GM18909 (cell line): ENCODE results near the gene RAD51B.

Source experiments
- ATAC-seq: cut with Tn5 transposase; IDR thresholded peaks from one replicate; pipeline ENCODE4 v1.9.1; 2021; ENCODE audit warnings: mild to moderate bottlenecking; ENCODE audit not compliant: unreplicated experiment, poor library complexity

Gene RAD51B

DNA sequence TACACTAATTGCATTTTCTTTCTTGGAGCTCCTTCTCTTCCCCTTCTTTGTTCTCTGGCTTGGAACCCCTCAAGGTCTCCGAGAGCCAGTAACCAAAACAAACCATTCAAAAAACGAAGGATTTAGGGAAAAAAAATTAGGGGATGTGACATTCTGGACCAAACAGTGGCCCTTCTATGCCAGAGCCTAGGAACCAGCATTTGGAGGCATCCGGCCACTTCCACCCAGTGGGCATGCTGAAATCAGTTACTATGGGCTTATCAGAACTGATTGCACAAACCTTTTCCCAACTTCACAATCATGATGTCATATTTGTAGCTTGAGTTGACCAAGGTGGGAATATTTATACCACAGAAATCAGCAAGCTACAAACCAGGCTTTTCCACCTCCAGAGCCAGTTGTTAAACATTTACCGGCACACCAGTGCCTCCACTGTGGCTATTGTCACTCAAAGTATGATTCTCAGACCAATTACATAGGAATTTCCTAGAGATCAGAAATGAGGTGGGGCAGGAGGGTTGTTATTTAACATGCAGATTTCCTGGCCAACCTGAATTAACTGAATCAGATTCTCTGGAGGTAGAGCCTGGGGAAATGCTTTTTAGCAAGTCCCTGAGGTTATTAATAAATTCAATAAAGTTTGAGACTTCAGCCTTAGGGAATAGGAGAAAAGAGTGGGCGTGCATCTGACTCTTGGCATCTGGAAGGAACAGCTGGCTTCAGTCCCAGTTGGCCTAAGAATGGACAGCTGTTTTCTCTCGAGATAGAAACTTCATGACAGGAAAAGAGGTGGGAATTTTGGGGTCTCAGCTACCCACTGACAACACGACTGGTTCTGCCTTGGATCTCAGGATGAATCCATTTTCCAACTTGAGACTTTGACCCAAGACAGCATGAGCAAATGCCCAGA lies 699.4 kb downstream of the RAD51B start:
- no peak for ATAC-seq

DNA sequence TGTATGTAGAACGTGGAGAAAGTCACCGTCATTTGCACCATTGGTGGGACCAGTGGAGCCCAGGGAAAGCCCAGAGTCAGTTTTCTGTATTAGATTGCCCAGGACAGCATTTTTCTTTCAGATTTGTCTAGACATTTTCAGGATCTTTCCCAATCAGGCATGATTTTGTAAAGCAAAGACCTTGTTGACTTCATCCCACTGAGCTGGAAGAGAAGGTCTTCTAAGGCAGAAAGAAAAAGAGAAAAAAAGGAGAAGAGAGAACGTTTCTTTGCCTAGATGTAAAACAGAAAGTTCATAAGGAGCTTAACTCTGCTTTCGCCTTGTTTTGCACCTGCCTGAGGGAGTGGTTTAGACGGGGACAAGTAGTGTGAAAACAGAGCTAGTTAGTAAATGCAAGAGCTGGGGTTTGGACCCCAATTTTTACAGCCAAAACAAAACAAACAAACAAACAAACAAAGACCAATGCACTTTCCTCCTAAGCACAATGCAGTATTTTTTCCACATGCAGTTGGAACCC lies 700.1 kb downstream of the RAD51B start:
- no peak for ATAC-seq

DNA sequence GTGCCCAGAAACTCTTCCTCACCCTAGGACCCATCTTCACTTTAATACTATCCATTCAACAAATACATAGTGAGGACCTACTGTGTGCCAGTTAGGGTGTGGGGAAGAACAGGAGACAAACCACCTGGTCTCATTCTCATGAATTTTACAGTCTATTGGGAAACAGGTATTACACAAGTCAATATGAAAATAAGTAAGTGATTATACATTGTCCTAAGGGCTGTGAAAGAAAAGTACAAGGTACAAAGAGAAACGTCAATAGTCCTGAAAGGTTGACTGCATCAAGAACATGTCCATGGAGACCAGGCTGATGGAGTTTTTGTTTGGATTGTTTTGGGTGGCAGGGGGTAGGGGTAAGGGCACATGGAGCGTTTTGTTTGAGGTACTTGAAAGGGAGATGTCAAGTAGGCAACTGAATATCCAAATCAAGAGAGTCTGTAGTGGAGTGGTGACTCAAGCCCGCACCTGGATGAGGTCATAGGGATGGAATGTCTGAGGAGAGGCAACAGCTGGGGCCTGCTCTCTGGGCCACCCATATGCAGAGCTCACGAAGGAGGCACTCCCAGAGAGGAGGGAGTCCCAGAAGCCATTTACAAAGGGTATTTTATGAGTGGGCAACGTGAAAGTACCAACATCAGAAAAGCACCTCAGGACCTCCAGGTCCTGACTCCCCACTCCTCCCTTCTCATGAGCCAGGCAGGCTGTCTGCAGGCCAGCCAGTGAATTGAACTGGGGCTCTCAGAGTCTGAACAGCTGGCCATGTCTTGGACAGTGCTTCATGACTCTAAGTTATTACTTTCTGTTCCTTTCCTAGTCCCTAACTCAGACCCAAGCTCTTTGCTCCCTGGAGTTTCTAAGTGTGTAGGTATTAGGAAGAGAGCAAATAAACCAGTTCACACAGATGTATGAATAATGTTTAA lies 701.3 kb downstream of the RAD51B start:
- ATAC-seq: peak; percentile 42

DNA sequence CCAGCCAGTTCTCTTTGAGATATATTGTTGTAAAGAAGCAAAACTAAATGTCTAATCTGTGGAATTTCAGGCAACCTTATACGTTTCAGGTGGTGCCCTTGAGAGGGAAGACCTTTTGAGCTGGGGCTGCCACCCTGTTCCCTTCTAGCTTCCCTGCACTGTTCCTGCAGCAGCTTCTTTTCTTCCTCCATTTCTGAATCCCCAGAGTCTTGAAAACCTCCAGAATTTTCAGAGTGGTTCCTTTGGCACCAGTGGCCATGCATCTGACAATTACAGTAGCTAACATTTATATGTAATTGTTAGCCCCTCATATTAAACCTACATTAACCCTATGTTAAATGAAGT lies 702.0 kb downstream of the RAD51B start:
- peak; percentile 23 for ATAC-seq

DNA sequence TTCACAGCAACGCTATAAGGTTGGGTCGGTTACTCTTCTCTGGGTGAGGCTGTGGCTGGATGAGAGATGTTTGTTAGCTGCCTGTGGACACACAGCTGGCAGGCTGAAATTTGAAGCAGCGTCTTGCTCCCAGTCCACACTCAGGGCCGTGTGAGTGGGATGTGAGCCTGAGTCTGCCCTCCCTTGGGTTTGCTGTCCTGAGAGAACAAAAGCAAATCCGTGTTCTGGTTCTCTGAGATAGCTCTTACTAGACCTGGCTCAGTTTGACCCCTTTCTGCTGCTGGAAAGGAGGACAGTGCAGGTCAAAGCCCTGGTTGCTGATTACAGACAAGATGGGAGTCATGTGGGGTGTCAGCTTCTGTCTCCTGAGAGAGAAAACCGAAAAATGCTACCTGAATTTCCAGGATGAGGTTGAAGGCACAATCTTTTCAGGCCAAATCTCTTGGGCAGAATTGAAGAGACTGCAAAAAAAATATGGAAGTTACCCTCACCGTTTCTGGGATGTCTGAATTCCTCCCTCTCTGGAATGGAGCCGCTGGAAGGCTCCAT lies 702.5 kb downstream of the RAD51B start:
- no peak for ATAC-seq

DNA sequence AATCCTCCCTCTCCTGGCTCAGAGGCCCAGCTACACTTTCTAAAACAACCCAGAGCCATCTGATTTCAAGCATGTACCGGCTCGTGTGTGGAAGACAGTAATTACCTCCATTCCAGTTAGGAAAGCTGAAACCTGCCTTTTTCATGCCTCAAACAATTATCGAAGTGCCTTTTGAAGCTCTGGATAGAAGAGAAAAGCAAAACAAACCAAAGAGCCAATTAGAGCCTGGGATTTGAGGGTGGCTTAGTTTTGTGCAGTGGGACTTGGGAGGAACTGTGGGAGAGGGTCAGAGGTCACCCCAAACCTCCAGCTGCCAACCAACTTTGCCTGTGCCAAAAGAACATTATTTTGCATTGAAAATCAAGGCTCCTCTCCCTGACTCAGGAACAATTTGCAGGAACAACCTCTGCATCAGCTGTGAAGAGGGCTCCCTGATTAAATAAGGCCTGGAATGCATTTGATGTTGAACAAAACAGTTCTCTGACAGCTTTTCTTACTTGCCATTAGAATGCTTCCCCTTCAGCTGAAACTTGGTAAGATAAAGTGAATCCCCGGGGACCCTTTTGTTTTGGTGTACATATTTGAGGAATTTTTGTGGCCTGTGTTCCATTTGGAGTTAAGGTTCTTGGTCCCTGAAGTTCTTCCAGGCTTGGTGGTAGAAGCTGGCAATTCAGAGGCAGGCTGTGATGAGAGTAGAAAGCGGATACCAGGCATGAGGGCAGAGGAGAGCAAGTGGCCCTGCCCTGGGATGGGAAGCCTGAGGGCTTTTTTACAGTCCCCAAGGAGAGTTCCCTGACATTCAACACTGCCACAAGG lies 703.1 kb downstream of the RAD51B start:
- no peak for ATAC-seq

DNA sequence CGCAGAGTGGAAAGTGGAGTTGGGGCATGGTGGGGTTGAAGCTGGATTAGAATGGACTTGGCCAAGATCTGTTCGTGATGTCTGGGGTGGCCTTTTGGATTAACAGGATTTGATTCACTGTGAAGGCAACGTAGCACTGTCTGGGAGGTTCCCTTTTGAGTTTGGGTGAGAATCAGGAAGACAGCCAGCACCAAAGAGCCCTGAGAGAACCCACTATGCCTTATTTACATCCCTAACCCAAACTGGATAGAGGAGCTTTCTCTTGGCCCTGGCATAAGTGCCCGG lies 703.7 kb downstream of the RAD51B start:
- no peak for ATAC-seq

DNA sequence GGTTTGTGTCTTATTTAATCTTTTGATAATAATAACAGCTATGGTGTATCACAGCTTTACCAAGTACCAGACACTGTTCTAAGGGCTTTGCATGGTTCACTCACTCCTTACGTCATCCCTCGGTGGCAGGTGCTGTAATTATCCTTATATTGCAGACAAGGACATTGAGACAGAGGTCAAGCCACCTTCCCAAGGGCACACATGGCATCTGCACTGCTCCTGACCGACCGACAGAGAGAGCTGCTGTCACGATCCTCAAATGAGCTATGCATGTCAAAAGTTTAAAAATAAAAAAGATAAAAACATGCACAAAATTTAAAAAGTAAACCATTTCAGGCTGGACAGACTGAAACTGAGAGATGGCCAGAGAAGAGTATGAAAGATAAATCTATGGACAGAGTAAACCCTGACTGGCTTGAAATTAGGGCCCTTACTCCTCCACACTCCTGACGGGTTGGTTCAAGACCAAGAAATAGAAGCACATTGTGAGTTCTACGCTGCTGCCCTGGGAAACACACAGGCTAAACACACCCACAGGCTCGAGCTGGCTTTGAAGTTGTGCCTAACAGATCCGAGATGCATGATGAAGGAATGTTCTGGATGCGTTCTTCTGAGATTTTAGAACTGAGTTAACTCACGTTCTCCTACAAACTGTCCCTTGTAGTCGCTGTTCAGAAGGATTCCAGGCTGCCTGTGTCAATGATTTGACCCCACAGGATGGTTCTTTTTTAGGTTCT lies 704.6 kb downstream of the RAD51B start:
- ATAC-seq: no peak

DNA sequence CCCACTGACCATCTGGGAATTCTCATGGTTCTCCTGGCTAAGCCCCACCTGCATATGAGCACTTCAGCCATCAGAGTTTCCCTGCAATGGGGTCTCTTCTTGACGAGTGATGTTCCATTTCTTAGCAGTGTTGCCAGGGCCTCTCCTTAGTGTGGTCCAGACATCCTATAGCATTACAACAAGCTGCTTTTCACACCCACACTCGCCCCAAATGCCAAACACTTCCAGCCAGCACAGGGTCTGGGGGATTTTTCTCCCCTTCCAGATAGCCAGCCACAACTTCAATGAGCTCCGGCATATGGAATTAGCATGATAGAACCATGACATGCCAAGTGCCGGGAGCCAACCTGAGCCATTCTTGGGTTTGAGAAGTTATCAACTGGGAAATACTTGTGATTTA lies 705.9 kb downstream of the RAD51B start:
- ATAC-seq: no peak

DNA sequence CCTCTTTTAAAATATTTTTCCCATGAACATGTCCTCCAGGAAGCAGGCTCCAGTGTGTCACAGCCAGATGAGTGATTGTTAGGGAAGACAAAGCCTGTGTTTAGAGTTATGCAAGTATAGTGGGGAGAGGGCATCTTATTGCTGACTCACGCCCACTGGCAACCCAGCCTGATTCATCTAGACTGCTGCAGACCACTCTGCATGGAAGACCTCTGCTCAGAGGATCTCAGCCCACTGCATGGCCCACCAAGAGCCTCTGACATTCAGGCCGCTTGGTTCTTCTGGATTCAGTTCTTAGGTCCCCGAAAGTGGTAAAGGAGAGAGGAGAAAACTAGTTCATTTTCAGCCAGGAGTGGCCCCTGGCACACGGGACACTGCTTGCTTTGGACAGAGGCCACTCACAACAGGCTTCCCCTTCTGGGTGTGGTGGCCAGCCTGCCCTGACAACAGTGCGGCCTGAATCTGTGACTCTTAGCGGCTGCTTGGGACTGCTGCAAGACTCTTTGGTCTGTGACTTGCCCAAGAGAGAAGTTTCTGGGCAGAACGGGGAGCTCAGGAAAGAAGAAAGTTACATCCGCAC lies 707.0 kb downstream of the RAD51B start:
- ATAC-seq: no peak

DNA sequence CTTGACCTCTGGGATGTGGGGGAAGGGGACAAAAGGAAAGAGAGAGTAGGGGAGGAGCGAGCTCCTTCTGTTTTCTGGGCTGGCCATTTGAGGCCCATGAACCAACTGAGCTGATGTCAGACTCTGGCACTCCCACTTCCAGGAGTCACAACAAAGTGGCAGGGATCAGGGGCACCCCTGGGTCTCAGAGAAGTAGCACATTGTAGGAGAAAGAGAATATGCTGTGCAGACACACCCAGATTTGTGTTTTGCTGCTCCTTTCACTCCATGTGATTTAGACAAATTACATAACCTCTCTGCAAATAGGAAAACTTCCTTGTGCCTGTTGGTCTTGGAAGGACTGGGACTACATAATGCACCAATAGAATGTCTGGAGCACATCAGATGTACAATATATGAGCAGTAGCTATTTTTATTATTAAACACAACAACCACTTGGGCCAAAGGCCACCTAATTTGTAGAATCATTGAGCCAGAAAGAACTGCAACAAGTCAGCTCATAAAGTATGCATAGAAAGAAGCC lies 707.8 kb downstream of the RAD51B start:
- ATAC-seq: no peak

DNA sequence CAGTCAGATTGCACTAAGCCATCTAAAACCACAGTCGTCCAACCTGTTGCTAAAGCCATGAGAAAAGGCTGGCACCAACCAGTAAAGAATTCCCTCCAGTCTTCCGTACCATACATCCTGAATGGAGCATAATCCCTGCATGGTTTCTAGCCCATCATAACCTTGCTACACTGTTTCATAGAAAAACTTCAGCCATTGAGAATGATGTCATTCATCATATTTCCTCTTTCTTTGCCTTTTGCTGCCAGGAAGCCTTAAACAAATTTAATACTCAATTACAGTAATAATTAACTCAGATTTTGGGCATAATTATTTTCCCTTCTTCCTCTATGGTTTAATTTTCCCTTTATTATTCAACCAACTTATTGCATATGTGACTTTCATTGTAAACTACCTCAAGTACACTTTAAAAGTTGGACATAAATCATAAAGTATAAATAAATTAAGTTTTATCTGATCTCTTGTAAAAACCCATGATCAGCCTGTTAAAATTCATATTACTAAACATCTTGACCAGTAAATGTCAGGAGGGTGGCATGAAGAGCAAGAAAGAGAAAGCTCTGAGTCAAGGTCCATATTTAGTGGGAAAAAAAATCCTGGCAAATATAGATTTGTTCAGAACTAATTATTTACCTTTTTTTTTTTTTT lies 708.6 kb downstream of the RAD51B start:
- no peak for ATAC-seq

DNA sequence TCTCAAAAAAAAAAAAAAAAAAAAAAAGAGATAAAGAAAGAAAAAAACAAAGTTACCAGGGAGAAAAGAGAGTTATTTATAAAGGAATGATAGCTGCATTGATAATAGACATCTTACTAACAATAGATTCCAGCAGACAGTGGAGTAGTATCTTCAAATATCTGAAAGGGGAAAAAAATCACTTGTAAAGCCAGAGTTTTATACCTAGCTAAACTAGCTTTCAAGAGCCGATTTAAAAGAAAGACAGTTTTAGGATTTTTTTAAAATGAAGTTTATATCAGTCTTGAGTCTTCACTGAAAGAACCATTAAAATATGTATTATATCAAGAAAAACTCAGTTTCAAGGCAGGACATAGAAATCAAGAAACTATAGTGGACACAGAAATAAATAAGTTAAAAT lies 710.9 kb downstream of the RAD51B start:
- no peak for ATAC-seq

DNA sequence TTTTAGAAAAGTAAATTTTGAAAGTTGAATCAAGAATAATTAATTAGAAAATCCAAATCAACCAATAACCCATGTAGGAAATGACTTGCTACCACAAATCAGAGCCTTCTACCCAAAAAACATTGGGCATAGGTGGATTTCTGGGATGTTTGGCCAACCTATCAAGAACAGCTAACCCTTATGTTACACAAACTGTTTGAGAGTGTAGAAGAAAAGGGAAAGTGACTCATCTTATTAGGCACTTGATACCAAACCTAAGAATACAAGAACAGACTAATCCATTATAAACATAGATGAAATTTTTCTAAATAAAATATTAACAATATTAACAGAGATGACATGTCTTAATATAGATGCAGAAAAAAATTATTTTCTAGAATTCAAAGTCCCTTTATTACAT lies 712.9 kb downstream of the RAD51B start:
- ATAC-seq: no peak

DNA sequence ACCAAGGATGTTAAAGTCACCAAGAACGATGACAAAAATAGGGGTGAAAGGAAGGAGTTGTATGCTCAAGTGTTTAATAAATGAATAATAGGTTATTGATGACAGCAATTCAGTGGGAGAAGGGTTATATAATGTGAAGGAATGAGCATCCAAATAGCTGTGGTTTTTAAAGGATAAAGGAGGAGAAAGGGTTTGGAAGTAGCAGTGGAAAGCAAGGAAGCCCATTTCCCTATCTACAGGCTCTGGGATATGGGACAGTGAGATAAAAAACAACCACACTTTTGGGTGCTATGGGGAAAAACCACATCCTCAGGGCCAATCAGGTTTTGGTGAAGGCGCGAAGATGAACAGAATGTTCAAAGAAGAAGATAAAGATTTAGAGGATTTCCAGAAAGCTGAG lies 714.7 kb downstream of the RAD51B start:
- no peak for ATAC-seq

DNA sequence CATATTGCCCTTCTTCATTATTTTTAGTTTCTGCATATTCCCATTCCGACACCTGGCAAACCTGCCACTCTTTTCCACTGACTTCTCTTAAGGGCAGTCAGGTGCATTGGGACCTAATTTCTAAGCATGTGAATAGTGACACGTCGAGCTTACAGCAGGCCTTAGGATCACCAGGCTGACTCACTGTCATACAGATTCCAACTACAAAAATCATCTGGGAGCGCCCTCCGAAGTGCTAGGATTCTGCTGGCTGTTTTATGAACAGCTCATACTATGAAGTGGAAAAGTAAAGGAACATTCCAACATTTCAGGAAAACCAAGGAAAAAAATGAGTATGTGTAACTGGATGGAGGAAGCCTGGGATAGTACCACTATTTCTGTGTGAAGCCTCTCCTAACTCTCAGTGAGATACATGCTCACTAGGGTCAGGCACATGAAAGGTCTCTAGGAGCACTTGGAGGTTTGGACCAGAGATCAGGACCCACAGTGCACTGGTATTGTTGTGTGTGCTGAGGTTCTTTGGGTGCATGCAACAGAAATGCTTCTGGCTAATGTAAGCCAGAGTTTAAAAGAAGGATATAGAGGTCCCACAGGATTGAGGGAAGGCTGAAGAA lies 715.9 kb downstream of the RAD51B start:
- ATAC-seq: no peak

DNA sequence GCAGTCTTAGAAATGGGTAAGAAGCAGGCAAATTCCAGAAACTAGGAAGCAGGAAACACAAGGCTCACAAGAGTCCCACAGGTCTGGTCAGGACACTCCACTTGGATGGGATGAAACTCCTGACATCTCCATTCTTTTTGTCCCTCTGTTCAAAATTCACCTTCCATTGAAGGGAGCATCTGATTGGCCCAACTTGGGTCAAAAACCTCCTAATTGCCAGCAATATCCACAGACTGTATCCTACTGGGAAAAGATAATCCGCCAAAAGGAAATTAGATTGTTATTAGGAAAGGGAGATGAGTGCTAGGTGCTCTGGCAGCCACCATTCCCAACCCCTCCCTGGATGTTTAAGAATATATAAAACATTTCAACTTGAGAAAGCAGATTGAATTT lies 716.4 kb downstream of the RAD51B start:
- no peak for ATAC-seq

DNA sequence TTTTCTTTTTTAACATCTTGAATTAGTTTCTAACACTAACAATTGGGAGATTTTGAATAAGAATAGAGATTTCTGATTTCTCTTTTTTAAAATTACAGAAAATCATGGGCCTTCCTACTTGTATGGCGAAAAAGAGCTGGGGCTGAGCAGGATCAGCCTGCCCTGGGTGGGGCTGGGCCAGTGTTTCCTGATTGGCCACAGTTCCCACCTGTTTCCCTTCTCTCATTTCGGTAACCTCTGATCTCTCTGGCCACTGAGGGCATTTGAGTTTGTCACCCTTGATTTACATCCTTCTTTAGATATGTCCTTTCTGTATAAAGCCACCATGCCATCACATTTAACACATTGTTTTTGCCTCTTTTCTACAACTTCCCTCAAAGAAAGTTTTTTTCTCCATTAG lies 719.1 kb downstream of the RAD51B start:
- no peak for ATAC-seq
